Cardiac septum (tissue), 1 donor: ENCODE measurements around the gene GALNTL6. TPM values are rescaled to one million over a fixed set of nuclear protein-coding genes. Genes with fewer than 3 reads are reported as not detected.
"Not testable (repeated sequence)": the region's sequence is repeated elsewhere in the genome, so short reads cannot be mapped to it uniquely, and the experiment has no call there.

Source experiments
- DNase-seq: peaks from one replicate; pipeline ENCODE4 v3.0.0-alpha.2; 2020; ENCODE audit warnings: low spot score
- intact Hi-C: fragments of 100-400 bp; cut with DNase I; formaldehyde crosslinking; loops from one replicate; pipeline ENCODE4 v1.14.0; 2022
- total RNA-seq: library from RNA; stranded (reverse); fragmentation: NEBNext Ultra II Directional; extraction: Animal tissue kit (Norgen Biotek cat#: 25700); gene quantifications from one replicate; pipeline ENCODE4 v1.2.1, GENCODE V29; 2021
- donor health status: DM: no; HTN: no; CAD: no.

Gene GALNTL6
- total RNA-seq, 1 donor from 2014 or later = not detected

GRCh38 chr4:172323288-172323687 lies 510.1 kb downstream of the GALNTL6 start:
- intact Hi-C loops = no loop called here
- no peak for DNase-seq

GRCh38 chr4:172344308-172344938 lies 531.2 kb downstream of the GALNTL6 start:
- intact Hi-C loops = no loop called here
- DNase-seq = no peak

- no peak for DNase-seq
- intact Hi-C loops = no loop called here
Observed at GRCh38 chr4:172348426-172348825, 535.2 kb downstream of the GALNTL6 start.

- intact Hi-C loops = no loop called here
- no peak for DNase-seq
Observed at GRCh38 chr4:172352356-172352755, 539.2 kb downstream of the GALNTL6 start.

- DNase-seq = no peak
- intact Hi-C loops = no loop called here
Observed at GRCh38 chr4:172356016-172356415, 542.8 kb downstream of the GALNTL6 start.

- DNase-seq = no peak
- intact Hi-C loops = no loop called here
Observed at GRCh38 chr4:172357006-172357540, 543.9 kb downstream of the GALNTL6 start.

GRCh38 chr4:172362569-172362968 lies 549.4 kb downstream of the GALNTL6 start:
- DNase-seq = no peak
- intact Hi-C loops = no loop called here

GRCh38 chr4:172369471-172369959 lies 556.3 kb downstream of the GALNTL6 start:
- intact Hi-C loops = no loop called here

GRCh38 chr4:172377486-172378140 lies 564.4 kb downstream of the GALNTL6 start:
- DNase-seq = no peak
- intact Hi-C loops = no loop called here

More at GRCh38 chr4:172369471-172369959, 556.3 kb downstream of the GALNTL6 start:
- DNase-seq = no peak

GRCh38 chr4:172379834-172380233 lies 566.6 kb downstream of the GALNTL6 start:
- intact Hi-C loops = no loop called here
- no peak for DNase-seq

- intact Hi-C loops = no loop called here
Observed at GRCh38 chr4:172390331-172390730, 577.1 kb downstream of the GALNTL6 start.

GRCh38 chr4:172392741-172393140 lies 579.5 kb downstream of the GALNTL6 start:
- DNase-seq = no peak

More at GRCh38 chr4:172390331-172390730, 577.1 kb downstream of the GALNTL6 start:
- DNase-seq = no peak

GRCh38 chr4:172393220-172393619 lies 580.0 kb downstream of the GALNTL6 start:
- intact Hi-C loops = no loop called here

More at GRCh38 chr4:172392741-172393140, 579.5 kb downstream of the GALNTL6 start:
- intact Hi-C loops = no loop called here

GRCh38 chr4:172404676-172405075 lies 591.5 kb downstream of the GALNTL6 start:
- DNase-seq = no peak
- intact Hi-C loops = no loop called here

More at GRCh38 chr4:172393220-172393619, 580.0 kb downstream of the GALNTL6 start:
- DNase-seq = no peak

- no peak for DNase-seq
- intact Hi-C loops = no loop called here
Observed at GRCh38 chr4:172410363-172410762, 597.2 kb downstream of the GALNTL6 start.

GRCh38 chr4:172411149-172411548 lies 597.9 kb downstream of the GALNTL6 start:
- no peak for DNase-seq

GRCh38 chr4:172412851-172413580 lies 599.8 kb downstream of the GALNTL6 start:
- no peak for DNase-seq
- intact Hi-C loops = no loop called here

More at GRCh38 chr4:172411149-172411548, 597.9 kb downstream of the GALNTL6 start:
- intact Hi-C loops = no loop called here

- intact Hi-C loops, DNase-seq: not testable (repeated sequence)
Observed at GRCh38 chr4:172428979-172429378, 615.8 kb downstream of the GALNTL6 start.

- no peak for DNase-seq
- intact Hi-C loops = no loop called here
Observed at GRCh38 chr4:172480471-172480870, 667.3 kb downstream of the GALNTL6 start.
